Endodermal cell (in vitro differentiated cells): ENCODE measurements around the gene AP5M1. TPM values are rescaled to one million over a fixed set of nuclear protein-coding genes. Genes with fewer than 3 reads are reported as not detected.

Experiments used
- DNase-seq: peaks from one replicate; pipeline ENCODE4 v3.0.0-alpha.2; 2017
- H3K27ac ChIP-seq: 2 replicates; pipeline ENCODE4 v1.5.1; 2013; ENCODE audit warnings: mild to moderate bottlenecking, low read depth, low read length, moderate library complexity
- H3K27me3 ChIP-seq: 2 replicates; pipeline ENCODE4 v1.6.1; 2013; ENCODE audit warnings: mild to moderate bottlenecking, low read length, moderate library complexity; ENCODE audit not compliant: insufficient read depth, control insufficient read depth, poor library complexity, severe bottlenecking
- H3K36me3 ChIP-seq: 2 replicates; pipeline ENCODE4 v1.7.0; 2013; ENCODE audit warnings: mild to moderate bottlenecking, low read length, moderate library complexity; ENCODE audit not compliant: control insufficient read depth, insufficient read depth
- H3K4me1 ChIP-seq: one replicate; pipeline ENCODE4 v1.7.0; 2013; ENCODE audit warnings: low read length; ENCODE audit not compliant: control insufficient read depth, insufficient read depth
- H3K4me3 ChIP-seq: 2 replicates; pipeline ENCODE4 v1.5.1; 2013; ENCODE audit warnings: mild to moderate bottlenecking, low read length, moderate library complexity
- H3K9ac ChIP-seq: 2 replicates; pipeline ENCODE4 v1.6.1; 2013; ENCODE audit warnings: mild to moderate bottlenecking, low read length, moderate library complexity; ENCODE audit not compliant: poor library complexity, severe bottlenecking; ENCODE audit errors: extremely low read depth
- H3K9me3 ChIP-seq: 2 replicates; pipeline ENCODE4 v1.6.1; 2013; ENCODE audit warnings: mild to moderate bottlenecking, low read length, moderate library complexity; ENCODE audit not compliant: control insufficient read depth
- H3K27ac Mint-ChIP-seq: 2 replicates; pipeline ENCODE4 v1.8.0; 2020; ENCODE audit warnings: mixed read lengths
- H3K27me3 Mint-ChIP-seq: 2 replicates; pipeline ENCODE4 v1.8.0; 2021; ENCODE audit warnings: mild to moderate bottlenecking, mixed read lengths; ENCODE audit not compliant: insufficient read depth
- H3K36me3 Mint-ChIP-seq: 2 replicates; pipeline ENCODE4 v1.8.0; 2020; ENCODE audit warnings: low read depth, mixed read lengths
- H3K4me1 Mint-ChIP-seq: 2 replicates; pipeline ENCODE4 v1.8.0; 2020; ENCODE audit warnings: mixed read lengths
- H3K4me3 Mint-ChIP-seq: 2 replicates; pipeline ENCODE4 v1.8.0; 2020; ENCODE audit warnings: mild to moderate bottlenecking, moderate library complexity, mixed read lengths
- H3K9me3 Mint-ChIP-seq: 2 replicates; pipeline ENCODE4 v1.8.0; 2020; ENCODE audit warnings: mild to moderate bottlenecking, mixed read lengths
- CTCF ChIP-seq: fragments of 200-600 bp; sonication (generic); conservative IDR thresholded peaks from 2 replicates; pipeline ENCODE4 v1.5.0; 2021; ENCODE audit warnings: antibody characterized with exemption, mild to moderate bottlenecking
- WGBS, 2 experiments: methylation state at CpG; one replicate each; pipeline versions ENCODE4 v1.1.5 to v1.1.7; 2013; ENCODE audit warnings: missing lambda C conversion rate in 2 of 2, mixed read lengths in 1 of 2; ENCODE audit not compliant: insufficient coverage in 1 of 2, insufficient read length in 1 of 2; 5-methylcytosine and 5-hydroxymethylcytosine counted together
- total RNA-seq, 2 donors: library from RNA; stranded (reverse); fragmentation: NEBNext Ultra II Directional in 1 of 2; extraction: Animal tissue kit (Norgen Biotek cat#: 25700) in 1 of 2; gene quantifications; 2 replicates in 1 of 2; 3 replicates in 1 of 2; pipeline ENCODE4 v1.2.1, GENCODE V29; 2021

AP5M1 gene
- total RNA-seq, 2 donors from 2014 or later = 53.9 to 58.4 TPM

GRCh38 chr14:57345106-57345505 lies 76.3 kb downstream of the AP5M1 start:
- no peak overlapping the region for H3K9ac ChIP-seq
- WGBS, 2 experiments = 82 to 91% methylated on average over 6 to 9 of the region's 9 CpGs
- no peak for DNase-seq
- no peak for TF ChIP-seq CTCF
- H3K9me3 Mint-ChIP-seq = peaks cover 32% of the 10 kb centered on the region
- H3K27ac Mint-ChIP-seq = no peak overlapping the region
- no peaks in the 10 kb centered on the region for H3K36me3 ChIP-seq
- H3K9me3 ChIP-seq = peaks cover 24% of the 10 kb centered on the region
- peaks cover 2% of the 10 kb centered on the region for H3K27me3 Mint-ChIP-seq
- no peaks in the 10 kb centered on the region for H3K27me3 ChIP-seq
- no peak overlapping the region for H3K4me3 Mint-ChIP-seq
- no peak overlapping the region for H3K27ac ChIP-seq
- no peaks in the 10 kb centered on the region for H3K36me3 Mint-ChIP-seq
- H3K4me3 ChIP-seq = no peak overlapping the region
- peaks cover 3% of the 10 kb centered on the region for H3K4me1 ChIP-seq
- no peaks in the 10 kb centered on the region for H3K4me1 Mint-ChIP-seq

DNA sequence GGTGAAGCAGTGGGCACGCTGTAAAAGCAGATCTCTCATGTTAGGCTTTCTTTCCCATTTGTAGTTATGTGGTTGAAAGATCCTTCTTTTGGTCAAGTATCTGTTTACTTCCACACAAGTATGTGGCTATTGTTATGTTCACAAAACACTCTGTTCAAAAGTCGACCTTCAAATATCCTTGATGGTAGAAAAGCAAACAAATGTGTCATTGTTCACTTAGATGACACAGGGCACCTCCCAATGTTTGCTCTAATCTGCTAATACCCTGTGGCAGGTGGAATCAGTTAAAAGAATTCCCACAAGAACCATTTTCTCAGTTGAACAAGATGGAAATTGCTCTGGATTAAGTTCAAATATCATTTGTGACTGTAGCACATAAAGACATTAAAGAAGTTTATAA lies 78.0 kb downstream of the AP5M1 start:
- 76% methylated on average over 2 of the region's 2 CpGs; no CpG with 5 or more reads in 1 of the 2 experiments for WGBS, 2 experiments
- Mint-ChIP-seq H3K36me3 (no peaks in the 10 kb centered on the region), H3K4me1 (no peaks in the 10 kb centered on the region), H3K9me3 (peaks cover 25% of the 10 kb centered on the region), H3K27me3 (peaks cover 2% of the 10 kb centered on the region), H3K4me3 (no peak overlapping the region), H3K27ac (no peak overlapping the region)
- Histone ChIP-seq H3K4me1 (peaks cover 3% of the 10 kb centered on the region), H3K36me3 (no peaks in the 10 kb centered on the region), H3K4me3 (no peak overlapping the region), H3K9me3 (peaks cover 24% of the 10 kb centered on the region), H3K9ac (no peak overlapping the region), H3K27me3 (no peaks in the 10 kb centered on the region), H3K27ac (no peak overlapping the region)
- no peak for DNase-seq
- TF ChIP-seq CTCF = no peak

Other genes with a start within 250 kb of the AP5M1 start
- gene EXOC5, start 66 bp upstream of the AP5M1 start, total RNA-seq = 100 to 1,000 TPM; 101 to 107 TPM
- gene NAA30, start 121.6 kb downstream of the AP5M1 start, total RNA-seq = 10 to 100 TPM; 23.0 to 26.0 TPM
- gene CCDC198, start 224.9 kb downstream of the AP5M1 start, total RNA-seq = not detected